Subcutaneous abdominal adipose tissue (tissue), 5 donors: ENCODE data around the gene NEK4.

Experiments
- H3K27ac ChIP-seq: one replicate; pipeline ENCODE4 v1.7.0; 2013; ENCODE audit warnings: low read depth, mild to moderate bottlenecking, inconsistent platforms, low read length, moderate library complexity
- H3K27me3 ChIP-seq, 5 donors: one replicate each; pipeline ENCODE4 v1.7.0; 2013; ENCODE audit warnings: low read length in 5 of 5, inconsistent platforms in 1 of 5; ENCODE audit not compliant: control insufficient read depth in 5 of 5, insufficient read depth in 4 of 5
- H3K36me3 ChIP-seq, 5 donors: one replicate each; pipeline ENCODE4 v1.7.0; 2013; ENCODE audit warnings: low read length in 5 of 5; ENCODE audit not compliant: control insufficient read depth in 5 of 5, insufficient read depth in 5 of 5
- H3K4me1 ChIP-seq, 5 donors: one replicate each; pipeline ENCODE4 v1.7.0; 2013; ENCODE audit warnings: low read length in 5 of 5, mild to moderate bottlenecking in 3 of 5, moderate library complexity in 1 of 5; ENCODE audit not compliant: control insufficient read depth in 5 of 5, insufficient read depth in 5 of 5
- H3K4me3 ChIP-seq, 5 donors: one replicate each; pipeline ENCODE4 v1.7.0; 2013; ENCODE audit warnings: low read length in 5 of 5, low read depth in 1 of 5
- H3K9ac ChIP-seq, 5 donors: one replicate each; pipeline ENCODE4 v1.7.0; 2013; ENCODE audit warnings: low read length in 5 of 5, mild to moderate bottlenecking in 4 of 5, moderate library complexity in 3 of 5
- H3K9me3 ChIP-seq, 5 donors: one replicate each; pipeline ENCODE4 v1.7.0; 2013; ENCODE audit warnings: low read length in 5 of 5; ENCODE audit not compliant: control insufficient read depth in 5 of 5
- donor health status: healthy.
- donor health status: healthy.
- donor health status: healthy.
- donor health status: healthy.
- donor health status: healthy.

NEK4 gene

GRCh38 chr3:52721002-52721729, 49.6 kb downstream of the NEK4 start:
- no peak overlapping the region for H3K9ac ChIP-seq
- no peaks in the 10 kb centered on the region for H3K9me3 ChIP-seq
- H3K36me3 ChIP-seq = peaks cover 0 to 12% (median 3%) of the 10 kb centered on the region in 5 donors
- H3K27me3 ChIP-seq = no peaks in the 10 kb centered on the region
- H3K27ac ChIP-seq = no peak overlapping the region
- no peak overlapping the region for H3K4me3 ChIP-seq
- H3K4me1 ChIP-seq = peaks cover 0 to 4% (median 0%) of the 10 kb centered on the region in 5 donors

- peaks cover 0 to 4% (median 0%) of the 10 kb centered on the region in 5 donors for H3K4me1 ChIP-seq
- H3K9ac ChIP-seq = no peak overlapping the region
- no peak overlapping the region for H3K27ac ChIP-seq
- H3K4me3 ChIP-seq = no peak overlapping the region
- peaks cover 0 to 12% (median 3%) of the 10 kb centered on the region in 5 donors for H3K36me3 ChIP-seq
- no peaks in the 10 kb centered on the region for H3K9me3 ChIP-seq
- no peaks in the 10 kb centered on the region for H3K27me3 ChIP-seq
Measured at GRCh38 chr3:52719618-52720017, 51.1 kb downstream of the NEK4 start.

- Histone ChIP-seq H3K27me3 (no peaks in the 10 kb centered on the region), H3K27ac (no peak overlapping the region), H3K9me3 (no peaks in the 10 kb centered on the region), H3K4me3 (no peak overlapping the region), H3K9ac (no peak overlapping the region), H3K4me1 (peaks cover 0 to 6% (median 0%) of the 10 kb centered on the region in 5 donors), H3K36me3 (peaks cover 0 to 13% (median 3%) of the 10 kb centered on the region in 5 donors)
Measured at GRCh38 chr3:52715714-52716305, 54.9 kb downstream of the NEK4 start.

- H3K9ac ChIP-seq = no peak overlapping the region
- H3K4me1 ChIP-seq = peaks cover 0 to 6% (median 0%) of the 10 kb centered on the region in 5 donors
- peaks cover 0 to 13% (median 6%) of the 10 kb centered on the region in 5 donors for H3K36me3 ChIP-seq
- no peaks in the 10 kb centered on the region for H3K27me3 ChIP-seq
- H3K9me3 ChIP-seq = no peaks in the 10 kb centered on the region
- H3K27ac ChIP-seq = no peak overlapping the region
- no peak overlapping the region for H3K4me3 ChIP-seq
Measured at GRCh38 chr3:52714335-52715302, 56.1 kb downstream of the NEK4 start.

GRCh38 chr3:52712291-52713212, 58.2 kb downstream of the NEK4 start:
- Histone ChIP-seq H3K9ac (no peak overlapping the region), H3K4me1 (peaks cover 0 to 6% (median 2%) of the 10 kb centered on the region in 5 donors), H3K4me3 (no peak overlapping the region), H3K27ac (no peak overlapping the region), H3K36me3 (peaks cover 3 to 21% (median 5%) of the 10 kb centered on the region in 5 donors), H3K9me3 (no peaks in the 10 kb centered on the region), H3K27me3 (no peaks in the 10 kb centered on the region)

- peaks cover 3 to 21% (median 5%) of the 10 kb centered on the region in 5 donors for H3K36me3 ChIP-seq
- H3K4me3 ChIP-seq = no peak overlapping the region
- no peak overlapping the region for H3K27ac ChIP-seq
- no peak overlapping the region for H3K9ac ChIP-seq
- no peaks in the 10 kb centered on the region for H3K27me3 ChIP-seq
- H3K4me1 ChIP-seq = peaks cover 0 to 21% (median 18%) of the 10 kb centered on the region in 5 donors
- H3K9me3 ChIP-seq = no peaks in the 10 kb centered on the region
Measured at GRCh38 chr3:52710512-52710911, 60.2 kb downstream of the NEK4 start.

GRCh38 chr3:52707585-52707984, 63.2 kb downstream of the NEK4 start:
- Histone ChIP-seq H3K4me1 (peaks cover 4 to 38% (median 36%) of the 10 kb centered on the region in 5 donors), H3K4me3 (peak overlapping the region in 1 of 5 donors; percentile 99), H3K9ac (peak overlapping the region in 2 of 5 donors; percentile 8 to 18), H3K36me3 (peaks cover 2 to 21% (median 5%) of the 10 kb centered on the region in 5 donors), H3K27ac (no peak overlapping the region), H3K27me3 (no peaks in the 10 kb centered on the region), H3K9me3 (no peaks in the 10 kb centered on the region)

GRCh38 chr3:52705688-52706686, 64.8 kb downstream of the NEK4 start, which contains the start of the genes GLT8D1 and SPCS1:
Gene GLT8D1 (minus strand): TSS chr3:52705791. CDS start chr3:52700460, 5,331 bp downstream.
Gene SPCS1 (plus strand): TSS chr3:52706106. CDS start chr3:52706247, 141 bp downstream.
- peaks cover 4 to 38% (median 36%) of the 10 kb centered on the region in 5 donors for H3K4me1 ChIP-seq
- H3K9me3 ChIP-seq = no peaks in the 10 kb centered on the region
- H3K9ac ChIP-seq = peak within 1 kb of the TSS; percentile 66 to 96 (median 83)
- H3K27ac ChIP-seq = peak within 1 kb of the TSS; percentile 86
- H3K27me3 ChIP-seq = no peaks in the 10 kb centered on the region
- H3K36me3 ChIP-seq = peaks cover 0 to 17% (median 5%) of the 10 kb centered on the region in 5 donors
- H3K4me3 ChIP-seq = peak within 1 kb of the TSS; percentile 83 to 99 (median 95)
